Keratinocyte (primary cell): ENCODE measurements around the gene CRYBA2. TPM values are rescaled to one million over a fixed set of nuclear protein-coding genes. Genes with fewer than 3 reads are reported as not detected.

Experiments
- DNase-seq: peaks from one replicate; pipeline ENCODE4 v3.0.0-alpha.2; 2011; ENCODE audit warnings: low read depth, missing footprints, low spot score
- FAIRE-seq: peaks from 2 replicates; lab custom pipeline; 2011; peaks lifted over from hg19 to GRCh38; lab: Jason Lieb, UNC
- H2AFZ ChIP-seq: 2 replicates; pipeline ENCODE4 v1.6.0; 2012; ENCODE audit warnings: low read length, control low read depth, inconsistent platforms; ENCODE audit not compliant: control insufficient read depth
- H3K27ac ChIP-seq: 2 replicates; pipeline ENCODE4 v1.5.1; 2011; ENCODE audit warnings: low read length; ENCODE audit not compliant: control insufficient read depth, insufficient read depth
- H3K27me3 ChIP-seq: 3 replicates; pipeline ENCODE4 v1.6.0; 2011; ENCODE audit warnings: low read length; ENCODE audit not compliant: control insufficient read depth, insufficient read depth; ENCODE audit errors: extremely low read depth
- H3K36me3 ChIP-seq, 2 experiments: 2 replicates in 1 of 2; 3 replicates in 1 of 2; pipeline ENCODE4 v1.5.1; 2011; ENCODE audit warnings: low read length in 2 of 2, mild to moderate bottlenecking in 1 of 2; ENCODE audit not compliant: control insufficient read depth in 2 of 2, insufficient read depth in 2 of 2; ENCODE audit errors: extremely low read depth in 1 of 2
- H3K4me1 ChIP-seq: 3 replicates; pipeline ENCODE4 v1.5.1; 2011; ENCODE audit warnings: low read length; ENCODE audit not compliant: control insufficient read depth, insufficient read depth; ENCODE audit errors: extremely low read depth
- H3K4me2 ChIP-seq: 3 replicates; pipeline ENCODE4 v1.6.0; 2011; ENCODE audit warnings: low read depth, low read length; ENCODE audit not compliant: control insufficient read depth, insufficient read depth; ENCODE audit errors: extremely low read depth
- H3K4me3 ChIP-seq, 3 experiments: fragments of 200-600 bp in 1 of 3; sonication (generic) in 1 of 3; 2 replicates in 2 of 3; 3 replicates in 1 of 3; pipeline ENCODE4 v1.5.1; 2011 to 2016; ENCODE audit warnings: low read length in 3 of 3, mild to moderate bottlenecking in 3 of 3, control low read depth in 2 of 3, inconsistent platforms in 1 of 3, low read depth in 1 of 3, mixed read lengths in 1 of 3, mixed run types in 1 of 3, moderate library complexity in 1 of 3; ENCODE audit not compliant: control insufficient read depth in 2 of 3, insufficient read depth in 2 of 3; ENCODE audit errors: extremely low read depth in 1 of 3
- H3K79me2 ChIP-seq: 2 replicates; pipeline ENCODE4 v1.6.0; 2012; ENCODE audit warnings: low read length; ENCODE audit not compliant: control insufficient read depth, insufficient read depth
- H3K9ac ChIP-seq: 3 replicates; pipeline ENCODE4 v1.6.0; 2011; ENCODE audit warnings: low read length; ENCODE audit not compliant: control insufficient read depth, insufficient read depth; ENCODE audit errors: extremely low read depth
- H3K9me1 ChIP-seq: 3 replicates; pipeline ENCODE4 v1.6.0; 2011; ENCODE audit warnings: low read length; ENCODE audit not compliant: control insufficient read depth, insufficient read depth; ENCODE audit errors: extremely low read depth
- H3K9me3 ChIP-seq: 2 replicates; pipeline ENCODE4 v1.5.1; 2012; ENCODE audit warnings: low read depth, low read length; ENCODE audit not compliant: control insufficient read depth
- H4K20me1 ChIP-seq: 3 replicates; pipeline ENCODE4 v1.6.0; 2011; ENCODE audit warnings: low read length; ENCODE audit not compliant: control insufficient read depth, insufficient read depth; ENCODE audit errors: extremely low read depth
- CTCF ChIP-seq, 3 experiments: IDR thresholded peaks in 1 of 3; conservative IDR thresholded peaks in 1 of 3; optimal IDR thresholded peaks in 1 of 3; 2 replicates in 2 of 3; 3 replicates in 1 of 3; pipeline versions ENCODE3 to v1.5.1; 2011; ENCODE audit warnings: low read length in 3 of 3, mild to moderate bottlenecking in 3 of 3, moderate library complexity in 2 of 3, control low read depth in 1 of 3, inconsistent platforms in 1 of 3; ENCODE audit not compliant: insufficient read depth in 2 of 3; ENCODE audit errors: extremely low read depth in 1 of 3
- EZH2 ChIP-seq: IDR thresholded peaks from one replicate; pipeline ENCODE4 v1.6.1; 2012; ENCODE audit warnings: inconsistent platforms, mild to moderate bottlenecking, low read length, moderate library complexity
- dilution Hi-C: fragments of 300-500 bp; cut with MboI; formaldehyde crosslinking; loops from one replicate; pipeline ENCODE4 v1.7.0; 2020; ENCODE audit warnings: low sequenced_read_pairs; ENCODE audit not compliant: extremely low pct_ligation_motif_present
- polyA plus RNA-seq, 5 experiments: library from polyadenylated mRNA; depleted of rRNA in 3 of 5; stranded (reverse) in 3 of 5; stranded (forward) in 1 of 5; unstranded in 1 of 5; fragments of >200 nt; gene quantifications; 1 replicate in 1 of 5; 2 replicates in 3 of 5; 3 replicates in 1 of 5; pipeline versions ENCODE4 v1.2.1 to v1.2.3, GENCODE V29; 2011 to 2012; ENCODE audit warnings: missing spikeins in 2 of 5, low read depth in 1 of 5, low replicate concordance in 1 of 5

Gene CRYBA2
- polyA plus RNA-seq, 1 donor (not counting 4 experiments of a cell fraction or from before 2014, with no cell fraction given), result not detected

GRCh38 chr2:219020604-219021365 lies 27.6 kb upstream of the CRYBA2 start:
- Histone ChIP-seq H3K79me2 (no peaks in the 10 kb centered on the region), H3K4me3 (no peak overlapping the region), H3K9me3 (no peaks in the 10 kb centered on the region), H4K20me1 (no peaks in the 10 kb centered on the region), H3K9me1 (no peaks in the 10 kb centered on the region), H3K27ac (no peak overlapping the region), H2AFZ (no peak overlapping the region), H3K4me1 (no peaks in the 10 kb centered on the region), H3K27me3 (peaks cover 28% of the 10 kb centered on the region), H3K9ac (no peak overlapping the region), H3K36me3 (no peaks in the 10 kb centered on the region), H3K4me2 (no peak overlapping the region)
- DNase-seq (no peak), FAIRE-seq (no peak)
- dilution Hi-C loops, result no loop called here
- no peak for TF ChIP-seq CTCF (optimal IDR thresholded peaks at IDR 0.05 in 1 of 3, IDR thresholded peaks at IDR 0.05 in 1 of 3, conservative IDR thresholded peaks at IDR 0.05 in 1 of 3; ENCODE audit: extremely low read depth in 1 of 3, insufficient read depth in 2 of 3, low read length in 3 of 3)
- TF ChIP-seq EZH2, result no peak

DNA sequence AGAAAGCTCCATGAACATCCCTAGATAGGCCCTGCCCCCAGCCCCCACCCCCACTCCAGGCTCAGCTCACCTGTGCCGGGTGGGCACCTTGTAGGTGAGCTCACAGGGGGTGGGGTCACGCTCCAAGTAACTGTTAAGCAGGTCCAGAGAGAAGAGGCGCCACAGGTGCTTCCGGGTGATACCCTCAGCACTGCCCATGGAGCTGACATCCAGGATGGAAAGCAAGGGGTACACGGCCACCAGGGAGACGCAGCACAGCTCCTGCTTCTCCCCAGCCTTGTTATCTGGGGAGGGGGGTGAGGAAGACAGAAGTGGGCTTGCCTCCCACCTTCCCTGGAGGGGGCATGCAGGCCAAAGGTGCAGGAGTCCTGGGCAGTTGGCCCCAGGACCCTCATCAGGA lies 26.2 kb upstream of the CRYBA2 start:
- Histone ChIP-seq H3K4me3 (no peak overlapping the region), H3K4me1 (no peaks in the 10 kb centered on the region), H3K9me3 (no peaks in the 10 kb centered on the region), H3K79me2 (no peaks in the 10 kb centered on the region), H4K20me1 (no peaks in the 10 kb centered on the region), H3K4me2 (no peak overlapping the region), H2AFZ (no peak overlapping the region), H3K27me3 (peaks cover 20% of the 10 kb centered on the region), H3K36me3 (no peaks in the 10 kb centered on the region), H3K9ac (no peak overlapping the region), H3K9me1 (no peaks in the 10 kb centered on the region), H3K27ac (no peak overlapping the region)
- dilution Hi-C loops, result no loop called here
- FAIRE-seq, result no peak
- DNase-seq, result no peak
- TF ChIP-seq EZH2 (no peak), CTCF (optimal IDR thresholded peaks at IDR 0.05 in 1 of 3, IDR thresholded peaks at IDR 0.05 in 1 of 3, conservative IDR thresholded peaks at IDR 0.05 in 1 of 3; ENCODE audit: extremely low read depth in 1 of 3, insufficient read depth in 2 of 3, low read length in 3 of 3) (no peak)
